HuH-7.5 (cell line): ENCODE measurements around the gene SLC5A2.
"Not testable (repeated sequence)": the region's sequence is repeated elsewhere in the genome, so short reads cannot be mapped to it uniquely, and the experiment has no call there.

Experiments
- DNase-seq: peaks from one replicate; pipeline ENCODE4 v3.0.0; 2011; ENCODE audit warnings: low spot score

The SLC5A2 gene

GRCh38 chr16:31529108-31529936, 46.4 kb downstream of the SLC5A2 start:
- DNase-seq, result no peak

GRCh38 chr16:31529937-31530312, 47.0 kb downstream of the SLC5A2 start:
- no peak for DNase-seq

GRCh38 chr16:31530405-31530804, 47.5 kb downstream of the SLC5A2 start:
- no peak for DNase-seq

GRCh38 chr16:31531096-31531495, 48.2 kb downstream of the SLC5A2 start:
- DNase-seq, result no peak

DNA sequence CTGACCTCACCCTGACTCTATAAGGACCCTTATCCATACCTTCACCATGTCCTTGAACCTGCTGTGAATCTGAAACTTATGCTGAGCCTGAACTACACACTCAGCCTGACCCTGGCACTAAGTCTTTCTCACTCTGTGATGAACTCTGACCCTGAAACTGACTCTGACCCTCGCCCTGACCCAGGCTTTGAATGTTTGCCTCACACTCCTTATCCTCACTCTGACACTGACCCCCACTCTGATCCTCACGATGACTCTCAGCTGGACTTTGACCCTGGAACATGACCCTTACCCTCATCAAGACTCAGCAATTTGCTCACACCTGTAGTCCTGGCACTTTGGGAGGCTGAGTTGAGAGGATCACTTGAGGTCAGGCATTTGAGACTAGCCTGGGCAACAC, 49.2 kb downstream of the SLC5A2 start:
- no peak for DNase-seq

- no peak for DNase-seq
These were observed 50.0 kb downstream of the SLC5A2 start for GRCh38 chr16:31532896-31533295.

DNA sequence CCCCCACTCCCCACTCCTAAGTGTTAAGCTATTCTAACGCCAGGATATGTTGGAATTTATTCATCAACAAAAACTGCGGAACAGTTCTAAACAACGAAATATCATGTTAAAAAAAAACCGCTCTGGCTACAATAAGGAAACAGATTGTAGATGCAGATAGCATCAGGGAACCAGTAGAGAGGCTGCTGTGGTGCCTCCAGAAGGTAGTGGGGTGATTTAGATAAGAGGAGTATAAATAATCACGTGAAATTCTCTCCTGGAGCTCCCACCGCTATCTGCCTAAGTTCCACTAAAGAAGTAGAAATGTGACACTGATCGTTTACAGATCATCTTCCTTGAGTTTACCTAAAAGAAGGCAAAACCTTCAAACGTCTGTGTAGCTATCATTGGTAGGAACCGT, 52.8 kb downstream of the SLC5A2 start:
- DNase-seq, result no peak

GRCh38 chr16:31536804-31537361, 54.0 kb downstream of the SLC5A2 start:
- no peak for DNase-seq

DNA sequence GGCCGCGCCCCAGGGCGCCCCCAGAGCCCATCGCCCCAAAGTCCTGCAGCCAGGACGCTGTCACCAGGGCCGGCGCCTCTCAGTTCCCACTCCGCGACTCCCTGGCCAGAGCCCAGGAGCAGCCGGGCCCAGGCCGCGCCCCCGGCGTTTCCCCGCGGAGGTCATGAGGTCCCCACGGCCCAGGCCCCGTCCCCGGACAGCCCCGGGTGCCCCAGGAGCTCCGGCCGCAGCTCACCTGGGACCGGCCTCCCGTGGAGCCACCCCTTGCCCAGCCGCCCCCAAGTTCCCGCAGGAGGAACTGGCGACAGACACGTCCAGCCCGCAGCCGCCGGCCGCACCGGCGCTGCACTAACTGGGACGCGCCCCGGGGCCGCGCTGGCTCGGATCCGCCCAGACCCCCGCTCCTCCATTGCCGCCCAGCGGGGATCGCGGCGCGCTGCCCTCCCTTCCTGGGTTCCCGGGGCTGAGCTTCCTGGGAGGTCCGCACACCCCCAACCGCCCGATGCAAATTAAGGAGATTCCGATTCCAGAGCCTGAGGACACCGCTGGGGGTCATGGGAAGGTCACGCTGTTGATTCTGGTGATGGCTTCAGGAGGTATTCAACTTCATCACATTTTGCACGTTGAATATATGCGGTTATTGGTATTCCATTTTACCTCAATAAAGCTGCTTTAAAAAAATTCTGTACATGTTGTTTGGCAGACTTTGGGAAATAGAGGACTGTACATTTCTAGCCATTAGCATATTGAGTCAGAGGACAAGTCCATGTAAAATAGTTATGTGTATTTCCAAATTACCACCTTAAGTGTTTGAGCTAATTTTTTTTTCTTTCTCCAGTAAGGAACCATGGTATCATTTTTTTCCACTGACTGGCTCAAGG, 54.7 kb downstream of the SLC5A2 start:
- DNase-seq, result no peak

DNA sequence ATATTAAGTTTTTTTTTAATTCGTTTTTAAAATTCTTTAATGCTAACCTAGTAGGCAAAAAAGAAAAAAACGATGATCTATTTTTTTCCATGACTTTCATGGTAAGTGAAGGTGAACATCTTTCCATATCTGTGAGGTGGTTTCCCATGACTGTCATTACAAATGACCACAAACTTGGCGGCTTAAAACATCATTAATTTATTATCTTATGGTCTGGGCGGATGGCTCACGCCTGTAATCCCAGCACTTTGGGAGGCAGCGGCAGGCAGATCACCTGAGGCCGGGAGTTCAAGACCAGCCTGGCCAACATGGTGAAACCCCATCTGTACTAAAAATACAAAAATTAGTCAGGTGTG, 55.3 kb downstream of the SLC5A2 start:
- not testable (repeated sequence) for DNase-seq

DNA sequence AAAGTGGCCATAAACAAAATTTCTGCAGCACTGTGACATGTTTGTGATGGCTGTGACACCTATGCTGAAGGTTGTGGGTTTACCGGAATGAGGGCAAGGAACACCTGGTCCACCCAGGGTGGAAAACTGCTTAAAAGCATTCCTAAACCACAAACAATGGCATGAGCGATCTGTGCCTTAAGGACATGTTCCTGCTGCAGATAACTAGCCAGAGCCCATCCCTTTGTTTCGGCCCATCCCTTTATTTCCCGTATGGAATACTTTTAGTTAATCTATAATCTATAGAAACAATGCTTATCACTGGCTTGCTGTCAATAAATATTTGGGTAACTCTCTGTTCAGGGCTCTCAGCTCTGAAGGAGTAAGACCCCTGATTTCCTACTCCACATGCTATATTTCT, 56.8 kb downstream of the SLC5A2 start:
- not testable (repeated sequence) for DNase-seq
